Skeletal muscle cell (primary cell): ENCODE data around the gene CCNI2.
"Not testable (repeated sequence)": the region's sequence is repeated elsewhere in the genome, so short reads cannot be mapped to it uniquely, and the experiment has no call there.

Experiments
- DNase-seq: peaks from one replicate; pipeline ENCODE4 v3.0.0-alpha.2; 2010; ENCODE audit warnings: low read depth
- H3K4me3 ChIP-seq: 2 replicates; pipeline ENCODE4 v1.5.1; 2011; ENCODE audit warnings: low read depth, mild to moderate bottlenecking, control low read depth, low read length, moderate library complexity

Gene CCNI2

DNA sequence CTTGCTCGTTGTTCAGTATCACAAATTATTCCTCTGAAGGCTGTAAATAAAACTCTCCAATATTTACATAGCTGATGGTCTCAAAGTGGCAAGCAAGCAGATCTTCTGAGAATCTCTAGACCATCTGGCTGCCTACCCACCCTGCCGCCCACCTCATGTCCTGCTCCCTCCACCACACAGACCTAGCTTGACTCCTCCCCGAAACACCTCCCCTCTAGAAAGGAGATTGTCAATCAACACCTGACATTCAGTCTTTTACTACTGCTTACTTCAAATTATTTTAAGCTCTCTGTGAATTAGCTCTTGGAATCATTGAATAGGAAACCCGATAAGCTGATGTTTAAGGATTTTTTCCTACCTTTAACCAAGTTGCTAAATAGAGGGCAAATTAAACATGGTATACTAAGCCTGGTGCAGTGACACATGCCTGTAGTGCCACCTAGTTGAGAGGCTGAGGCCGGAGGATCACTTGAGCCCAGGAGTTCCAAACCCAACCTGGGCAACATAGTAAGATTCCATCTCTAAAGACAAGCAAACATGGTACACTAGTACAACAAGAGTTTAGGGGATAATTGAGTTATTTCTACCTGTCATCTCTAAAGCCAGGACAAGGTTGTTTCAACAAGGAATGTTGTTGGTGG, 54.9 kb downstream of the CCNI2 start:
- DNase-seq, result no peak
- H3K4me3 ChIP-seq, result no peak overlapping the region

DNA sequence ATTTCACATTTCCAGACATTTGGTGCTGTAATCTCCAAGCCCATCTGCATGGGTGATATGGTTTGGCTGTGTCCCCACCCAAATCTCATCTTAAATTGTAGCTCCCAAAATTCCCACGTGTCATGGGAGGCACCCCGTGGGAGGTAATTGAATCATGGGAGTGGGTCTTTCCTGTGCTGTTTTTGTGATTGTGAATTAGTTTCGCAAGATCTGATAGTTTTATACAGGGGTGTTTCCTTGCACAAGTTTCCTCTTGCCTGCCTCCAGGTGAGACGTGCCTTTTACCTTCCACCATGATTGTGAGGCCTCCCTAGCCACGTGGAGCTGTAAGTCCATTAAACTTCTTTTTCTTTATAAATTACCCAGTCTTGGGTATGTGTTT, 55.5 kb downstream of the CCNI2 start:
- not testable (repeated sequence) for DNase-seq

More for the DNA sequence above, 55.5 kb downstream of the CCNI2 start:
- H3K4me3 ChIP-seq, result not testable (repeated sequence)
